ENCODE data around the gene SRSF12. TPM values are rescaled to one million over a fixed set of nuclear protein-coding genes. Genes with fewer than 3 reads are reported as not detected.

The SRSF12 gene
- total RNA-seq, 6 donors from 2014 or later: 0.10 to 0.89 (median 0.23) TPM; not detected in 1

DNA sequence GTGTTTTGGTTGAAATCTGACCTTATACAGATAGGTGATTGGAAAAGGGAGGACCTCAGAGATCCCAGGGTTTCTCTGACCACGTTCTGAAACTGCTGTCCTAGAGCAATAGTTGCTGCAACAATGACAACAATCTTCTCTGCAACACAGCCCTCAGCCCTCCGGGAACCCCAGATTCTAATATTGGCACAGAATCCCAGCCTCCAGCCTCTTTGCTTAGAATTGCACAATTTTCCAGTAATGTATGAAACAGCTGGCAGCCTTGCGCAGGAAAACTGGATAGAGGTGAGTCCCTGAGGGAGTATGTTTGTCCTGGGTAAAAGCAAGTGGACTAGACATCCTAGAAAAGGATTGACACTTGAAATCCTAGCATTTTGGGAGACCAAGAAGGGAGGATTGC is 67.7 kb downstream of the SRSF12 start:
- Histone ChIP-seq H3K4me3 (no peak overlapping the region), H3K4me1 (peaks cover 4 to 11% (median 10%) of the 10 kb centered on the region in 4 donors), H3K36me3 (no peaks in the 10 kb centered on the region), H3K9me3 (no peaks in the 10 kb centered on the region), H3K27me3 (no peaks in the 10 kb centered on the region), H3K27ac (no peak overlapping the region)
- WGBS, 2 donors: 38 to 45% methylated on average over 3 of the region's 3 CpGs
- TF ChIP-seq EP300 (IDR thresholded peaks at IDR 0.05) (peak in 2 of 4 donors; percentile 11 to 85), POLR2AphosphoS5 (IDR thresholded peaks at IDR 0.05) (peak; percentile 33 to 77), POLR2A (IDR thresholded peaks at IDR 0.05) (no peak)
- TF ChIP-seq, protein P1, sequence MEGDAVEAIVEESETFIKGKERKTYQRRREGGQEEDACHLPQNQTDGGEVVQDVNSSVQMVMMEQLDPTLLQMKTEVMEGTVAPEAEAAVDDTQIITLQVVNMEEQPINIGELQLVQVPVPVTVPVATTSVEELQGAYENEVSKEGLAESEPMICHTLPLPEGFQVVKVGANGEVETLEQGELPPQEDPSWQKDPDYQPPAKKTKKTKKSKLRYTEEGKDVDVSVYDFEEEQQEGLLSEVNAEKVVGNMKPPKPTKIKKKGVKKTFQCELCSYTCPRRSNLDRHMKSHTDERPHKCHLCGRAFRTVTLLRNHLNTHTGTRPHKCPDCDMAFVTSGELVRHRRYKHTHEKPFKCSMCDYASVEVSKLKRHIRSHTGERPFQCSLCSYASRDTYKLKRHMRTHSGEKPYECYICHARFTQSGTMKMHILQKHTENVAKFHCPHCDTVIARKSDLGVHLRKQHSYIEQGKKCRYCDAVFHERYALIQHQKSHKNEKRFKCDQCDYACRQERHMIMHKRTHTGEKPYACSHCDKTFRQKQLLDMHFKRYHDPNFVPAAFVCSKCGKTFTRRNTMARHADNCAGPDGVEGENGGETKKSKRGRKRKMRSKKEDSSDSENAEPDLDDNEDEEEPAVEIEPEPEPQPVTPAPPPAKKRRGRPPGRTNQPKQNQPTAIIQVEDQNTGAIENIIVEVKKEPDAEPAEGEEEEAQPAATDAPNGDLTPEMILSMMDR (IDR thresholded peaks at IDR 0.05): no peak
- DNase-seq (peak in 1 of 2 donors; percentile 60), ATAC-seq (ENCODE audit: low FRiP score in 2 of 2) (peak in 1 of 2 donors; percentile 84)

- no peak for TF ChIP-seq POLR2AphosphoS5 (IDR thresholded peaks at IDR 0.05)
- TF ChIP-seq POLR2A (IDR thresholded peaks at IDR 0.05): no peak
- TF ChIP-seq, protein P1 (IDR thresholded peaks at IDR 0.05): no peak
- no peak for TF ChIP-seq EP300 (IDR thresholded peaks at IDR 0.05)
- no peak overlapping the region for H3K27ac ChIP-seq
- H3K36me3 ChIP-seq: no peaks in the 10 kb centered on the region
- no peaks in the 10 kb centered on the region for H3K9me3 ChIP-seq
- H3K4me3 ChIP-seq: no peak overlapping the region
- WGBS, 2 donors: 89 to 97% methylated on average over 1 of the region's 1 CpG
- H3K27me3 ChIP-seq: no peaks in the 10 kb centered on the region
- peak in 1 of 2 donors; percentile 51 for ATAC-seq (ENCODE audit: low FRiP score in 2 of 2)
- peaks cover 8 to 18% (median 10%) of the 10 kb centered on the region in 4 donors for H3K4me1 ChIP-seq
- DNase-seq: no peak
Observed at GRCh38 chr6:89048985-89049384, 68.9 kb downstream of the SRSF12 start.

DNA sequence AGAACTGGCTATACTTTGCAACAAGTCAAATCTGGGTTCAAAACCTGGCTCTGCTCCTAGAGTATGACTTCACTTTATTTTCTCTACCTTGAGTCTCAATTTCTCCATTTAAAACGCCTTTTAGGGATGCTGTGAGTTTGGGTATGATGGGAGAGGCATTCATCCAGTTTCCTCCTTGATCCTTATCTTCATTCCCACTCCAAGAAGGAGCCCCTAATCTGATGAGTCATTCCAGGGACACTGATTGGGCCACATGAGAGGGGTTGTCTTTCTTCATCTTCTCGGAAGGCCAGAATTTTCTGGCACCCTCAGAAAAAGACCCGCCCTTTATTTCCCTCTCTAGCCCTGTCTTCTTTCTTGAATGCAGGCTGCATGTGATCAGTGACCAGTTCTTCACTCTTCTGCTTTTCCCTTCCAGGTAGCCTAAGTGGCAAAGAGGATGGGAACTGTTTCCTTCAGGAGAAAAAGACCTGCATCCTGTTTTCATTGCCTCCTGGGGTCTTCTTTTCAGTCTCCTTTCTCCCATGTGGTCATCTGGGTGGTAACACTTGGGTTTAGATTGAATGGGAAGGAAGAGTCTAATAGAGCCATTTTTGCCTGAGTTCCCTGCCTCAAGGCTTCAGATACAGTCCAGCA is 69.5 kb downstream of the SRSF12 start:
- Histone ChIP-seq H3K27me3 (no peaks in the 10 kb centered on the region), H3K4me1 (peaks cover 8 to 18% (median 10%) of the 10 kb centered on the region in 4 donors), H3K36me3 (no peaks in the 10 kb centered on the region), H3K27ac (no peak overlapping the region), H3K4me3 (no peak overlapping the region), H3K9me3 (no peaks in the 10 kb centered on the region)
- ATAC-seq (ENCODE audit: low FRiP score in 2 of 2) (no peak), DNase-seq (no peak)
- TF ChIP-seq, protein P1 (IDR thresholded peaks at IDR 0.05): no peak
- TF ChIP-seq POLR2A (IDR thresholded peaks at IDR 0.05) (no peak), EP300 (IDR thresholded peaks at IDR 0.05) (no peak), POLR2AphosphoS5 (IDR thresholded peaks at IDR 0.05) (no peak)
- WGBS, 2 donors: 69 to 71% methylated on average over 3 of the region's 3 CpGs

- TF ChIP-seq, protein P1 (IDR thresholded peaks at IDR 0.05): no peak
- no peak for TF ChIP-seq EP300 (IDR thresholded peaks at IDR 0.05)
- TF ChIP-seq POLR2AphosphoS5 (IDR thresholded peaks at IDR 0.05): no peak
- TF ChIP-seq POLR2A (IDR thresholded peaks at IDR 0.05): no peak
- 49 to 53% methylated on average over 4 of the region's 4 CpGs for WGBS, 2 donors
- no peak for DNase-seq
- Histone ChIP-seq H3K36me3 (no peaks in the 10 kb centered on the region), H3K4me3 (no peak overlapping the region), H3K27ac (no peak overlapping the region), H3K4me1 (peaks cover 8 to 18% (median 10%) of the 10 kb centered on the region in 4 donors), H3K27me3 (no peaks in the 10 kb centered on the region), H3K9me3 (no peaks in the 10 kb centered on the region)
- no peak for ATAC-seq (ENCODE audit: low FRiP score in 2 of 2)
Observed at GRCh38 chr6:89047473-89047872, 70.4 kb downstream of the SRSF12 start.

Small RNAs within 50 kb of the gene (small RNA-seq; reads per million reads assigned to genes)
- gene RN7SL336P (0 reads per million in 4 donors), gene RNU2-61P (0 to 0.72 (median 0.28) reads per million in 4 donors)

Other genes with a start within 250 kb of the SRSF12 start
- 10 to 100 TPM in 4 of 6 donors, 1 to 10 TPM in 2; 8.9 to 22.4 (median 12.5) TPM for gene RNGTT, start 154.5 kb downstream of the SRSF12 start, total RNA-seq
- 100 to 1,000 TPM in 5 of 6 donors, 10 to 100 TPM in 1; 96.4 to 238 (median 167) TPM for gene PNRC1, start 37.3 kb downstream of the SRSF12 start, total RNA-seq
- 10 to 100 TPM in 1 of 6 donors, 1 to 10 TPM in 5; 2.9 to 15.0 (median 5.4) TPM for gene PM20D2, start 28.0 kb upstream of the SRSF12 start, total RNA-seq
- gene GABRR1, start 99.3 kb upstream of the SRSF12 start, total RNA-seq: not detected
- 1 to 10 TPM in 5 of 6 donors, under 1 TPM in 1; 0.30 to 3.1 (median 1.6) TPM for gene GABRR2, start 197.2 kb upstream of the SRSF12 start, total RNA-seq
- 10 to 100 TPM; 16.5 to 55.5 (median 37.4) TPM for gene UBE2J1, start 234.7 kb upstream of the SRSF12 start, total RNA-seq

Data from upper lobe of left lung (tissue), 6 donors.